RWPE2 (cell line): ENCODE results near the gene UGP2.

Experiments used
- ATAC-seq: fragments of 200-7000 bp; cut with Tn5 transposase; 3 replicates; pipeline ENCODE4 v1.9.1; 2021; ENCODE audit warnings: low read depth
- DNase-seq: peaks from one replicate; pipeline ENCODE4 v3.0.0-alpha.2; 2020; ENCODE audit warnings: low spot score
- H3K27ac ChIP-seq: fragments of 450-650 bp; 2 replicates; pipeline ENCODE4 v1.5.1; 2017; ENCODE audit warnings: mild to moderate bottlenecking; ENCODE audit not compliant: poor library complexity, severe bottlenecking
- H3K27me3 ChIP-seq: fragments of 250-450 bp; sonication (Bioruptor Pico); 2 replicates; pipeline ENCODE4 v1.5.1; 2021; ENCODE audit warnings: mild to moderate bottlenecking, moderate library complexity; ENCODE audit not compliant: insufficient read depth, poor library complexity, severe bottlenecking
- H3K36me3 ChIP-seq: fragments of 250-450 bp; sonication (Bioruptor Pico); 2 replicates; pipeline ENCODE4 v1.5.1; 2020; ENCODE audit warnings: low read depth, mild to moderate bottlenecking, moderate library complexity
- H3K4me1 ChIP-seq: fragments of 250-450 bp; sonication (Bioruptor Pico); 2 replicates; pipeline ENCODE4 v1.5.1; 2021; ENCODE audit warnings: mild to moderate bottlenecking, moderate library complexity; ENCODE audit not compliant: insufficient read depth, poor library complexity, severe bottlenecking
- H3K4me3 ChIP-seq: fragments of 250-450 bp; sonication (Bioruptor Pico); 2 replicates; pipeline ENCODE4 v1.5.1; 2021; ENCODE audit warnings: mild to moderate bottlenecking, moderate library complexity; ENCODE audit not compliant: severe bottlenecking
- H3K9me3 ChIP-seq: fragments of 250-450 bp; sonication (Bioruptor Pico); 2 replicates; pipeline ENCODE4 v1.5.1; 2021; ENCODE audit warnings: mild to moderate bottlenecking, moderate library complexity; ENCODE audit not compliant: severe bottlenecking
- CTCF ChIP-seq: fragments of 450-650 bp; IDR thresholded peaks from one replicate; pipeline ENCODE4 v1.5.1; 2017; ENCODE audit warnings: mild to moderate bottlenecking, moderate library complexity; ENCODE audit not compliant: poor library complexity, severe bottlenecking

Gene UGP2

DNA sequence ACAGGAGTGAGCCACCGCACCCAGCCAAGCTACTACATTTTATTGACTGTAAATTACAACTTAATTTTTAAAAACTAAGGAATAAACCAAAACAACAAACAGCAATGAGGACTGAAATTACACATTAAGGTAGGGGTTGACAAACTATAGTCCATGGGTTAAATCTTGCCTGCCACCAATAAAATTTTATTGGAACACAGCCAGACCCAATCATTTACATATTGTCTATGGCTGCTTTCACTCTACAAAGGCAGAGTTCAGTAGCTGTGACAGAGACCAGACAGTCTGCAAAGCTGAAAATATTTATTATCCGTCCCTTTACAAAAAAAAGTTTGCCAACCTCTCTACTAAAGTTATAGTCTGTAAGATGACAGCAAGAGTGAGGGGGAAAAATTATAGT lies 24.3 kb upstream of the UGP2 start:
- H3K9me3 ChIP-seq, result no peaks in the 10 kb centered on the region
- no peaks in the 10 kb centered on the region for H3K36me3 ChIP-seq
- H3K27me3 ChIP-seq, result no peaks in the 10 kb centered on the region
- DNase-seq (no peak), ATAC-seq (no peak)
- TF ChIP-seq CTCF, result no peak
- no peak overlapping the region for H3K27ac ChIP-seq
- H3K4me3 ChIP-seq, result no peak overlapping the region
- peaks cover 7% of the 10 kb centered on the region for H3K4me1 ChIP-seq

GRCh38 chr2:63818271-63818670 lies 23.4 kb upstream of the UGP2 start:
- no peaks in the 10 kb centered on the region for H3K36me3 ChIP-seq
- H3K27ac ChIP-seq, result no peak overlapping the region
- H3K9me3 ChIP-seq, result no peaks in the 10 kb centered on the region
- DNase-seq, result no peak
- no peak overlapping the region for H3K4me3 ChIP-seq
- no peak for ATAC-seq
- H3K4me1 ChIP-seq, result peaks cover 7% of the 10 kb centered on the region
- no peaks in the 10 kb centered on the region for H3K27me3 ChIP-seq
- no peak for TF ChIP-seq CTCF

- no peak for TF ChIP-seq CTCF
- Histone ChIP-seq H3K36me3 (no peaks in the 10 kb centered on the region), H3K27me3 (no peaks in the 10 kb centered on the region), H3K9me3 (no peaks in the 10 kb centered on the region), H3K4me3 (no peak overlapping the region), H3K4me1 (peaks cover 7% of the 10 kb centered on the region), H3K27ac (no peak overlapping the region)
- no peak for ATAC-seq
- no peak for DNase-seq
These were observed 22.4 kb upstream of the UGP2 start for GRCh38 chr2:63819256-63819655.

GRCh38 chr2:63819765-63820717 lies 21.7 kb upstream of the UGP2 start:
- no peaks in the 10 kb centered on the region for H3K4me1 ChIP-seq
- no peak overlapping the region for H3K4me3 ChIP-seq

More at GRCh38 chr2:63819765-63820717, 21.7 kb upstream of the UGP2 start:
- Histone ChIP-seq H3K9me3 (no peaks in the 10 kb centered on the region), H3K27me3 (no peaks in the 10 kb centered on the region), H3K36me3 (no peaks in the 10 kb centered on the region), H3K27ac (no peak overlapping the region)
- TF ChIP-seq CTCF, result no peak
- DNase-seq (no peak), ATAC-seq (no peak)
